GM13977 (cell line): Measurements from ENCODE around the gene GTF2IRD1.
"Not testable (repeated sequence)": the region's sequence is repeated elsewhere in the genome, so short reads cannot be mapped to it uniquely, and the experiment has no call there.

ENCODE experiments used
- DNase-seq: peaks from one replicate; pipeline ENCODE4 v3.0.0; 2012; ENCODE audit warnings: low spot score
- CTCF ChIP-seq: IDR thresholded peaks from 2 replicates; pipeline ENCODE4 v1.5.1; 2012; ENCODE audit warnings: mild to moderate bottlenecking, control low read depth; ENCODE audit not compliant: insufficient read depth; ENCODE audit errors: extremely low read depth, missing control alignments
- in situ Hi-C: fragments of 300-500 bp; cut with MboI; formaldehyde crosslinking; loops from one replicate; pipeline ENCODE4 v1.12.0; 2022; ENCODE audit warnings: low sequenced_read_pairs, low pct_unique_long_range_greater_than_20kb, mixed read lengths, inconsistent platforms; ENCODE audit not compliant: unreplicated experiment

Gene GTF2IRD1

DNA sequence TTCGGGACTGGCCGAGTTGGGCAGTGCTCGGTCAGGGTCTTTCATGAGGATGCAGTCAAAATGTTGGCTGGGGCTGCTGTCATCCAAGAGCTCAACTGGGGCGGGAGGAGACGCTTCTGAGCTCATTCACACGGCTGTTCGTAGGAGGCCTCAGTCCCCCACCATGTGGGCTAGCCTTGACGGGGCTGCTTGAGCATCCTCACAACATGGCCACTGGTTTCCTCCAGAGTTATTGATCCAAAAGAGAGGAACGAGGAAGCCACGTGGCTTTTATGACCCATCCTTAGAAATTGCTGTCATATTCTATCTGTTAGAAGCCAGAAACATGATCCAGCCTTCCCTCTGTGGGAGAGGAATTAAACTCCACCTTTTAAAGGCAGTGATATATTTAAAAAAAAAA is 68.1 kb downstream of the GTF2IRD1 start:
- DNase-seq = no peak
- TF ChIP-seq CTCF = no peak
- in situ Hi-C loops = no loop called here

- no peak for DNase-seq
- in situ Hi-C loops = no loop called here
- no peak for TF ChIP-seq CTCF
Measured at GRCh38 chr7:74522281-74522905, 68.7 kb downstream of the GTF2IRD1 start.

DNA sequence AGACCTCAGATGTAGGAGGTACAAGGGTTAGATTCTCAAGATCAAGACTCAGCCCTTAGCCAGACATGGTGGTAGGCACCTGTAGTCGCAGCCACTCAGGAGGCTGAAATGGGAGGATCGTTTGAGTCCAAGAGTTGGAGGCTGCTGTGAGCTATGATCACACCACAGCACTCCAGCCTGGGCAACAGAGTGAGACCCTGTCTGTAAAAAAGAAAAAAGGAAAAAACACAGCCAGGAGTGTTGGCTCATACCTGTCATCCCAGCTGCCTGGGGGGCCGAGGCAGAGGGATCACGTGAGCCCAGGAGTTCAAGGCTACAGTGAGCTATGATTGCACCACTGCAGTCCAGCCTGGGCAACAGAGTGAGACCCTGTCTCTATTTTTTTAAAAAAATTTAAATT is 69.3 kb downstream of the GTF2IRD1 start:
- in situ Hi-C loops = no loop called here
- no peak for TF ChIP-seq CTCF
- no peak for DNase-seq

DNA sequence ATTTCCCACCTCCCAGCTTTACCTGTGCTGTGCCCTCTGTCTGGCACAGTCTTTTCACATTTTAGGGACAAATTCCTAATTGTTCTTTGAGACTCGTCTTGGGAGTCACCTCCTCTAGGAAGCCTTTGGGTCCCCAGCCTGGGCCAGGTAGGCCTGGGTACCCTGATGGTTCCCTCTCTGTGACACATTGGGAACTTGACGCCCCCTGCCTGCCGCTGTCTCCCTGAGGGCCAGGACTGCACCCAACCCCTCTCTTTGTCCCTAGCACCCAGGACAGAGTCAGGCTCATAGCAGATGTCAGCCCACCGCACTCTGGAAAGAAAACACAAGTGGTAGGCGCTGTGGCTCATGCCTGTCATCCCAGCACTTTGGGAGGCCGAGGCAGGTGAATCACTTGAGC is 71.4 kb downstream of the GTF2IRD1 start:
- in situ Hi-C loops = no loop called here
- TF ChIP-seq CTCF = no peak
- no peak for DNase-seq

GRCh38 chr7:74525881-74526280 is 72.2 kb downstream of the GTF2IRD1 start:
- no peak for TF ChIP-seq CTCF
- DNase-seq = no peak
- in situ Hi-C loops = no loop called here

DNA sequence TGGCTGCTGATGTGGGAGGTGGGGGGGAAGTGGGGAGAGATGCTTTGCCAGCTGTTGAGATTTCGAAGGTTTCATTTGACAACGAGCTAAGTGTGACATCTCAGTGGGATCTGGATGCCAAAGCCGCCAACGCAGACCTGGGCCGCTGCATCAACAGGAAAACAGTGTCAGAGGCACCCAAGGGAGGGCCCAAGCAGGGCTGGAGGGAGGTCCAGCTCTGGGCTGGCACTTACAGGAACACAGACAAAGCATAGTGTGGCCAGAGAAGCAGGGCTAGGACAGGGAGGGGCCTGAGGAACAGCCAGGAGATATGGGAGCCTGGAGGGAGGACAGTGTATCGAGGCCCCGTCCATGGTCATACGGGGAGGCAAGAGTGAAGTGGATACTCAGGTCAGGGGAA is 73.1 kb downstream of the GTF2IRD1 start:
- TF ChIP-seq CTCF = no peak
- no peak for DNase-seq
- in situ Hi-C loops = no loop called here

DNA sequence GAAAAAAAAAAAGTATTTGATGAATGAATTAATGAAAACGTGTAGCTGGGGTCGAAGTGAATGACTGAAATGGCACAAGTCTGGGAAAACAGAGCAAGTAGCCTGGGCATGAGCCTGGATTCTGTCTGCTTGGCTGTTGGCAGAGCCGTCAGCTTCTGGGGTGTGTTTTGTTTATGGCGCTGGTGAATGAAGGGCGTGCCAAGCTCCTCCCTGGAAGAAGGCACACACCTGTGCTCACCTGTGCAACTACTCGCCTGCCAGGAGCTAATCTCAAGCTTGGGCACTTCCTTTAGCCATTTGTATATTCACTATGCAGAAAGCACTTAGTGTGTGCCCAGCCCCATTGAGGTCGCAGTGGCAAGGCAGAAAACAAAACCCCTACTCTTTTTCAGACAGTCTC is 74.1 kb downstream of the GTF2IRD1 start:
- no peak for DNase-seq

GRCh38 chr7:74528773-74529172 is 75.1 kb downstream of the GTF2IRD1 start:
- DNase-seq, in situ Hi-C loops: not testable (repeated sequence)

More for the DNA sequence above, 74.1 kb downstream of the GTF2IRD1 start:
- TF ChIP-seq CTCF = no peak
- in situ Hi-C loops = no loop called here
